DMS 273 (cell line): ENCODE measurements around the gene RABEP2.
"Not testable (repeated sequence)": the region's sequence is repeated elsewhere in the genome, so short reads cannot be mapped to it uniquely, and the experiment has no call there.

Experiments
- DNase-seq: peaks from one replicate; lab custom pipeline; 2025; ENCODE audit not compliant: unreplicated experiment; lab: John Stamatoyannopoulos, UW

The RABEP2 gene

DNA sequence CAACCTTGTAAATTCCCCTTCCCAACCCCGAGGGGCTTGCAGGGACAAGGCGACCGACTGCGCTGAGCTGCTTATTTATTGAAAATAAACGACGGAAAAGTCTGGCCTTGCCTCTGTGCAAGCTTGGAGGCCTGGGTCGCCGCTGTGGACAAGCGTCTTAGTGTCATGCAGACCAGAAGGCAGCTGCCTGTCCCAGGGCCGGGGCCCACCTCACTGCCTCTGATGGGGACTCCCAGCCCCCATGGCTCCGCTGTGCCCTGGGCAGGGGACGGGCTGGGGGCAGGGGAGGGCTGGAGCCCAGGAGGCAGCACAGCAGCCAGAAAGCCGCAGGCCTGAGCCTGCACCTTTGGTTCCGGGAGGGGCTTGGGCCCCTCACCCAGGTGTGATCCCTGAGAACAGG lies 20.7 kb downstream of the RABEP2 start:
- DNase-seq = no peak

DNA sequence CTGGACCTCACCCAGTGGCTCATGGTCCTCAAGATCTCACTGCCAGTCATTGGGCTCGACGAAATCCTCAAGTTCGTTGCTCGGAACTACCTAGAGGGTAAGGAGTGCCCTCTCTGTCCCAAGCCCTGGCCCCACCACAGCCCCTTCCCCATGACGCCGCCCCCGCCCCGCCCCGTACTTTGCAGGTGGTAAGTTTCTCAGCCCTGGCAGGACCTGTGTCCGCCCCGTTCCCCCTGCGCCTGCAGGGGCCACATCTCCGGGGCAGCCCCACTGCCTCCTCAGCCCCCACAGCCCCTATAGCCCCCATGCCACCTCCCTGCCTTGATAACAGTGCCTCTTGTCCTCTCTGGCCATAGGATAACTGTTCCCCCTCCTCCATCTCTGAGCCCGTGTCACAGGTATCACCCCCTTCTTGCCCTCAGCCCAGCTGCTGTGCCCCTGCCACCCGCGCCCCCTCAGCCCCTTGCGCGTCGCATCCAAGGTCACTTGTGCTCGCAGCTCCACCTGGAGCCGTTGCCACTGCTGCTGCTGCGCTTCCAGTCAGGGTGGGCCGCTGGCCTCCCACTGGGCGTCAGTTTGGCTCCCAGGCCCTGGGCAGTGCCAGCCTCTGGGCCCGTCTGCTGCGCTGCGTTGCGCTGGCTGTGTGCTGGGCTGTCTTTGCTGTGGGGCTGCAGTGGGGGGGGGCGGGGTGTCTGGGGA lies 21.5 kb downstream of the RABEP2 start:
- DNase-seq = no peak

DNA sequence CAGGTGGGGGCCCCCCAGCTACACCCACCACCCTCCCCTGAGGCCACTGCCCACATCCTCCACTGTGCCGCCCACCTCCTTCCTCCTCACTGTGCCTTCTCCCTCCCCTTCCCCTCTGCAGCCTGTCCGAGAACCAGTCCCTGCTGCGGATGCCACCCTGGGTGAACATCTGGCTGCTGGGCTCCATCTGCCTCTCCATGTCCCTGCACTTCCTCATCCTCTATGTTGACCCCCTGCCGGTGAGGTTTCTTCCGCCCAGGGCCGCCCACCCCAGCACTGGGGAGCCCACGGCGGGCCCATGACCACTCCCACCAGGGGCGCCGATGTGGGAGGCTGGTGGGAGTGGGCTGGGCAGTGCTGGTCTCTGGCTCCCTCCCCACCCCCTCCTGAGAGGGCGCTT lies 22.1 kb downstream of the RABEP2 start:
- peak; percentile 45 for DNase-seq

DNA sequence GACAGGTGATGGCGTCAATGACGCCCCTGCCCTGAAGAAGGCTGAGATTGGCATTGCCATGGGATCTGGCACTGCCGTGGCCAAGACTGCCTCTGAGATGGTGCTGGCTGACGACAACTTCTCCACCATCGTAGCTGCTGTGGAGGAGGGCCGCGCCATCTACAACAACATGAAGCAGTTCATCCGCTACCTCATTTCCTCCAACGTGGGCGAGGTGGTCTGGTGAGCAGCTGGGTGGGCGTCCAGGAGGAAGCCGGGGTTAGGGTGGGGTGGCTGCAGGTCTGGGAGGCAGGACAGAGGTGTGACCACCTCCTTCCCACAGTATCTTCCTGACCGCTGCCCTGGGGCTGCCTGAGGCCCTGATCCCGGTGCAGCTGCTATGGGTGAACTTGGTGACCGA lies 23.2 kb downstream of the RABEP2 start:
- no peak for DNase-seq

DNA sequence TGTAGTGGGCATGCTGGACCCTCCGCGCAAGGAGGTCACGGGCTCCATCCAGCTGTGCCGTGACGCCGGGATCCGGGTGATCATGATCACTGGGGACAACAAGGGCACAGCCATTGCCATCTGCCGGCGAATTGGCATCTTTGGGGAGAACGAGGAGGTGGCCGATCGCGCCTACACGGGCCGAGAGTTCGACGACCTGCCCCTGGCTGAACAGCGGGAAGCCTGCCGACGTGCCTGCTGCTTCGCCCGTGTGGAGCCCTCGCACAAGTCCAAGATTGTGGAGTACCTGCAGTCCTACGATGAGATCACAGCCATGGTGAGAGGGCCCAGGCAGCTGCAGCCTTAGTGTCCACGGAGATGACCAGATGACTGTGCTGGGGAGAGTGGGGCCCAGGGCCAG lies 24.4 kb downstream of the RABEP2 start:
- DNase-seq = no peak

GRCh38 chr16:28899882-28900590 lies 25.0 kb downstream of the RABEP2 start:
- DNase-seq = no peak

- DNase-seq = no peak
Observed at GRCh38 chr16:28898942-28899341, 26.1 kb downstream of the RABEP2 start.

DNA sequence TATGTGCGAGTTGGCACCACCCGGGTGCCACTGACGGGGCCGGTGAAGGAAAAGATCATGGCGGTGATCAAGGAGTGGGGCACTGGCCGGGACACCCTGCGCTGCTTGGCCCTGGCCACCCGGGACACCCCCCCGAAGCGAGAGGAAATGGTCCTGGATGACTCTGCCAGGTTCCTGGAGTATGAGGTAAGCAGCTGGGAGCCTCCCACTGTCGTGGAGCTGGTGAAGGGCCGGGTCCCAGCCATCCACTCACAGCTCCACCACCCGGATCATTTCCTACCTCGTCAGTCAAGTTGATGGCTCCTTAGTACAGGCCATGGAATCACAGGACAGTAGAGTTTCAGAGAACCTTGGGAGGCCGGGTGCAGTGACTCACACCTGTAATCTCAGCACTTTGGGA lies 26.8 kb downstream of the RABEP2 start:
- no peak for DNase-seq

- no peak for DNase-seq
Observed at GRCh38 chr16:28897826-28898225, 27.2 kb downstream of the RABEP2 start.

- no peak for DNase-seq
Observed at GRCh38 chr16:28895609-28896008, 29.4 kb downstream of the RABEP2 start.

DNA sequence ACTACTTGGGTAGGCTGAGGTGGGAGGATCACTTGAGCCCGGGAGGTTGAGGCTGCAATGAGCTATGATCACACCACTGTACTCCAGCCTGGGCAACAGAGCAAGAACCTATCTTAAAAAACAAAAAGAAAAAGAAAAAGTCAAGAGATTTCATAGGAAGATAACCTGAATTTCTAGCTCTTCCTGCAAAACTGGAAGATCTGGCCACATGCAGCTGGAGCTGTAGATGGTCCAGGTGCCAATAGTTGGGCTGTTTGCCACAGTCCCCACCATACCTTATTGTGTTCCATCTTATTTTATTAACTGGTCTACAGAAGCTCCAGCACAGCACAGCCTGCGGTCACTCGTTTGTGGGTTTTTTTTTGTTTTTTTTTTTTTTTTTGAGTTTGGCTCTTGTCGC lies 31.7 kb downstream of the RABEP2 start:
- DNase-seq = no peak

- no peak for DNase-seq
Observed at GRCh38 chr16:28891964-28892890, 32.8 kb downstream of the RABEP2 start.

GRCh38 chr16:28890355-28890754 lies 34.7 kb downstream of the RABEP2 start:
- DNase-seq = not testable (repeated sequence)

GRCh38 chr16:28886945-28887344 lies 38.1 kb downstream of the RABEP2 start:
- no peak for DNase-seq

DNA sequence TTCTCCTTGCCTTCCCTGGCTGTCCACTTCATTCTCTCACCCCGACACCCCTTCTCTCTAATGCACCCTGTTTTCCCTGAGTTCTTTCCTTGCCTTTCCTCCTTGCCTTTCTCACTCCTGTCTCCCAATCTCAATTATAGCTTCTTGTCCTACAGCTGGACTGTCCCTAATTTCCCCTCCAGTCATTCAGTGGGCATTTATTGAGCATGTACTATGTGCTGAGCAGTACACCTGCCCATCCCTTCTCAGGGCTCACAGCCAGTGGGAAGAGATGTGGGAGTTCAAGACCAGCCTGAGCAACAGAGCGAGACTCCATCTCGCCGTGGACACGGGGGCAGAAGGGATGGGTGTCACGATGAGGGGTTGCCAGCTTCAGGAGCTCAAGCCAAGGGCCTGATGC lies 41.0 kb downstream of the RABEP2 start:
- no peak for DNase-seq

GRCh38 chr16:28883221-28883996 lies 41.6 kb downstream of the RABEP2 start:
- DNase-seq = no peak

DNA sequence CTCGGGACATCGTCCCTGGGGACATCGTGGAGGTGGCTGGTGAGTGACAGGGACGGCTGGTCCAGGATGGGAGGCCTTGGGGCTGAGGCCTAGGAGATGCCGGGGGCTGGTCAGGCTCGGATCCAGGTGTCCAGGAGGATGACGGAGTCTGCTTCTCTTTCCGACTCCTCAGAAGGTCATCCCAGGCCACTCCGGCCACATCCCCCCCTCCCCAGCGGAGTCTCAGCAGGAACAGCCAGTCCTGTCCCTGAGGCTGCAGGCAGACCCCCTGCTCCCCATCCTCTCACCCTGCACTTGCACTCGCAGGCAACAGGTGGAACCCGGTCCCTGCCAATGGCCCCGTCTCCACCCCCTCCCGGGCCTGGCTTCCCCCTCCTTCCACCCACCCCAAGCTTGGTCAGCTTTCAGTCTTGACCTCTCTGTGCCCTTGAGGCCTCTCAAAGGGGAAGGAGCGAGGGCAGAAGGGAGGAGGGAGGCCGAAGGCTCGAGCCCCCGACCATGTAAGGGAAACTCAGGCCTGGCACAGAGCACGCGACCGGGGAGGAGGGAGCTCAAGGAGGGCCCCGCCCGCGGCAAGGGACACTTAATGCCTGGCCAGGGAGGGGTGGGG lies 42.4 kb downstream of the RABEP2 start:
- DNase-seq = no peak

GRCh38 chr16:28881565-28881964 lies 43.5 kb downstream of the RABEP2 start:
- DNase-seq = not testable (repeated sequence)

- DNase-seq = no peak
Observed at GRCh38 chr16:28880955-28881354, 44.1 kb downstream of the RABEP2 start.

DNA sequence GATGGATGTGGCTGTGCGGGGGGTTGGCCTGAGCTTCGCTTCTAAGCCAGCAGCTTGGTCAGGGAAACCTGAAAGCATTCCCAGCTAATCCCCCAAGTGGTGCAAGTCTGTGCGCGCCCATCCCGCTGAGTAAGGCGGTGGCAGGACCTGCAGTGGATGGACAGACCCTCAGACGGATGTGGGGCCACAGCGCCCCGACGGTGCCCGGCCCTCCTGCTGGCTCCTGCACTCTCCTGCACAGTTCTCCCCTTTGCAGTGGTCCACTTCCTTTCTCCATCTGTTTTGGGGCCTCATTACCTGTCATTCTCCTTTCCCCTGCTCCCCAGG lies 44.5 kb downstream of the RABEP2 start:
- no peak for DNase-seq
